Neuron (in vitro differentiated cells): ENCODE measurements around the gene S100A16.
"Not testable (repeated sequence)": the region's sequence is repeated elsewhere in the genome, so short reads cannot be mapped to it uniquely, and the experiment has no call there.

Experiments used
- H2AFZ ChIP-seq: one replicate; pipeline ENCODE4 v1.6.1; 2013; ENCODE audit warnings: low read depth, mild to moderate bottlenecking, inconsistent platforms, low read length, moderate library complexity
- H3K27me3 ChIP-seq: one replicate; pipeline ENCODE4 v1.6.1; 2013; ENCODE audit warnings: low read length; ENCODE audit not compliant: insufficient read depth
- H3K36me3 ChIP-seq: one replicate; pipeline ENCODE4 v1.6.1; 2013; ENCODE audit warnings: low read length; ENCODE audit not compliant: insufficient read depth
- H3K4me1 ChIP-seq: one replicate; pipeline ENCODE4 v1.6.1; 2013; ENCODE audit warnings: low read length; ENCODE audit not compliant: insufficient read depth
- H3K4me3 ChIP-seq: 2 replicates; pipeline ENCODE4 v1.5.1; 2013; ENCODE audit warnings: mild to moderate bottlenecking, low read length, moderate library complexity
- H3K9me3 ChIP-seq: one replicate; pipeline ENCODE4 v1.6.1; 2013; ENCODE audit warnings: low read length

S100A16 gene

GRCh38 chr1:153585006-153585405 is 27.9 kb downstream of the S100A16 start:
- Histone ChIP-seq H3K27me3 (no peaks in the 10 kb centered on the region), H3K4me1 (peaks cover 13% of the 10 kb centered on the region), H3K9me3 (no peaks in the 10 kb centered on the region), H3K36me3 (no peaks in the 10 kb centered on the region), H2AFZ (no peak overlapping the region), H3K4me3 (no peak overlapping the region)

GRCh38 chr1:153583976-153584375 is 29.0 kb downstream of the S100A16 start:
- H2AFZ ChIP-seq: no peak overlapping the region
- no peaks in the 10 kb centered on the region for H3K36me3 ChIP-seq
- no peak overlapping the region for H3K4me3 ChIP-seq
- no peaks in the 10 kb centered on the region for H3K27me3 ChIP-seq
- H3K4me1 ChIP-seq: peaks cover 16% of the 10 kb centered on the region
- H3K9me3 ChIP-seq: no peaks in the 10 kb centered on the region

- not testable (repeated sequence) for H3K27me3 ChIP-seq, H3K9me3 ChIP-seq, H2AFZ ChIP-seq, H3K4me3 ChIP-seq, H3K36me3 ChIP-seq
- peaks cover 20% of the 10 kb centered on the region for H3K4me1 ChIP-seq
Measured at GRCh38 chr1:153583514-153583913, 29.4 kb downstream of the S100A16 start.

GRCh38 chr1:153582836-153583235 is 30.1 kb downstream of the S100A16 start:
- not testable (repeated sequence) for H3K4me3 ChIP-seq, H3K36me3 ChIP-seq, H2AFZ ChIP-seq, H3K9me3 ChIP-seq, H3K27me3 ChIP-seq
- H3K4me1 ChIP-seq: peaks cover 27% of the 10 kb centered on the region

- no peaks in the 10 kb centered on the region for H3K9me3 ChIP-seq
- no peak overlapping the region for H3K4me3 ChIP-seq
- H3K36me3 ChIP-seq: no peaks in the 10 kb centered on the region
- no peak overlapping the region for H2AFZ ChIP-seq
- H3K27me3 ChIP-seq: no peaks in the 10 kb centered on the region
- H3K4me1 ChIP-seq: peaks cover 19% of the 10 kb centered on the region
Measured at GRCh38 chr1:153578936-153579335, 34.0 kb downstream of the S100A16 start.

GRCh38 chr1:153578490-153578889 is 34.4 kb downstream of the S100A16 start:
- H3K36me3 ChIP-seq: no peaks in the 10 kb centered on the region
- no peaks in the 10 kb centered on the region for H3K27me3 ChIP-seq
- H3K4me1 ChIP-seq: peaks cover 17% of the 10 kb centered on the region
- H2AFZ ChIP-seq: no peak overlapping the region
- no peak overlapping the region for H3K4me3 ChIP-seq
- no peaks in the 10 kb centered on the region for H3K9me3 ChIP-seq

- Histone ChIP-seq H2AFZ (no peak overlapping the region), H3K4me1 (peaks cover 20% of the 10 kb centered on the region), H3K4me3 (no peak overlapping the region), H3K9me3 (no peaks in the 10 kb centered on the region), H3K36me3 (no peaks in the 10 kb centered on the region), H3K27me3 (no peaks in the 10 kb centered on the region)
Measured at GRCh38 chr1:153577624-153578051, 35.3 kb downstream of the S100A16 start.

- Histone ChIP-seq H3K36me3 (no peaks in the 10 kb centered on the region), H3K4me3 (no peak overlapping the region), H3K4me1 (peaks cover 20% of the 10 kb centered on the region), H3K27me3 (no peaks in the 10 kb centered on the region), H3K9me3 (no peaks in the 10 kb centered on the region), H2AFZ (no peak overlapping the region)
Measured at GRCh38 chr1:153577138-153577537, 35.8 kb downstream of the S100A16 start.

- not testable (repeated sequence) for H3K4me3 ChIP-seq, H2AFZ ChIP-seq, H3K27me3 ChIP-seq, H3K36me3 ChIP-seq, H3K9me3 ChIP-seq
- peaks cover 20% of the 10 kb centered on the region for H3K4me1 ChIP-seq
Measured at GRCh38 chr1:153575497-153575896, 37.4 kb downstream of the S100A16 start.

GRCh38 chr1:153575081-153575491 is 37.9 kb downstream of the S100A16 start:
- H3K4me1 ChIP-seq: peaks cover 20% of the 10 kb centered on the region
- not testable (repeated sequence) for H3K4me3 ChIP-seq, H3K27me3 ChIP-seq, H3K9me3 ChIP-seq, H3K36me3 ChIP-seq, H2AFZ ChIP-seq

- Histone ChIP-seq H3K36me3 (no peaks in the 10 kb centered on the region), H3K4me3 (no peak overlapping the region), H3K27me3 (no peaks in the 10 kb centered on the region), H2AFZ (no peak overlapping the region), H3K9me3 (no peaks in the 10 kb centered on the region), H3K4me1 (peaks cover 15% of the 10 kb centered on the region)
Measured at GRCh38 chr1:153573351-153573750, 39.6 kb downstream of the S100A16 start.

- Histone ChIP-seq H3K4me3 (no peak overlapping the region), H3K36me3 (no peaks in the 10 kb centered on the region), H3K4me1 (peaks cover 7% of the 10 kb centered on the region), H3K27me3 (no peaks in the 10 kb centered on the region), H3K9me3 (no peaks in the 10 kb centered on the region), H2AFZ (no peak overlapping the region)
Measured at GRCh38 chr1:153572569-153573015, 40.3 kb downstream of the S100A16 start.

GRCh38 chr1:153571706-153572105 is 41.2 kb downstream of the S100A16 start:
- no peaks in the 10 kb centered on the region for H3K36me3 ChIP-seq
- H3K27me3 ChIP-seq: no peaks in the 10 kb centered on the region
- H3K9me3 ChIP-seq: no peaks in the 10 kb centered on the region
- H2AFZ ChIP-seq: no peak overlapping the region
- H3K4me1 ChIP-seq: peaks cover 9% of the 10 kb centered on the region
- no peak overlapping the region for H3K4me3 ChIP-seq

GRCh38 chr1:153570874-153571273 is 42.1 kb downstream of the S100A16 start:
- Histone ChIP-seq H3K27me3 (no peaks in the 10 kb centered on the region), H2AFZ (no peak overlapping the region), H3K4me1 (peaks cover 16% of the 10 kb centered on the region), H3K4me3 (no peak overlapping the region), H3K9me3 (no peaks in the 10 kb centered on the region), H3K36me3 (no peaks in the 10 kb centered on the region)
